Body of pancreas (tissue), 4 donors: ENCODE results near the gene RPGRIP1L. TPM values are rescaled to one million over a fixed set of nuclear protein-coding genes. Genes with fewer than 3 reads are reported as not detected.

Experiments used
- ATAC-seq: fragments of 150-250 bp; one replicate; pipeline ENCODE4 v1.9.1; 2016
- DNase-seq, 4 donors: peaks; one replicate each; pipeline ENCODE4 v3.0.0-alpha.2; 2019
- H3K27ac ChIP-seq, 4 donors: fragments of 200-600 bp; sonication (generic); 1 replicate in 3 of 4; 2 replicates in 1 of 4; pipeline versions ENCODE4 v1.5.1 to v1.6.1; 2016 to 2019; ENCODE audit warnings: mild to moderate bottlenecking in 1 of 4, mixed read lengths in 1 of 4, moderate library complexity in 1 of 4
- H3K27me3 ChIP-seq, 2 donors: fragments of 200-600 bp; sonication (generic); one replicate each; pipeline ENCODE4 v1.6.0; 2016; ENCODE audit warnings: mild to moderate bottlenecking in 1 of 2
- H3K36me3 ChIP-seq, 2 donors: fragments of 200-600 bp; sonication (generic); replicated peaks in 1 of 2; 2 replicates each; pipeline ENCODE4 v1.5.1; 2016; ENCODE audit warnings: low read depth in 2 of 2; ENCODE audit not compliant: insufficient read depth in 1 of 2
- H3K4me1 ChIP-seq: fragments of 200-600 bp; sonication (generic); one replicate; pipeline ENCODE4 v1.6.0; 2016
- H3K4me3 ChIP-seq, 2 donors: fragments of 200-600 bp; sonication (generic); 1 replicate in 1 of 2; 2 replicates in 1 of 2; pipeline ENCODE4 v1.5.1; 2016 to 2019
- H3K9me3 ChIP-seq, 3 donors: fragments of 200-600 bp; sonication (generic); 1 replicate in 2 of 3; 2 replicates in 1 of 3; pipeline ENCODE4 v1.5.1; 2016
- POLR2A ChIP-seq, 3 donors: fragments of 450-650 bp; IDR thresholded peaks; one replicate each; pipeline ENCODE4 v1.6.1; 2016; ENCODE audit warnings: antibody characterized with exemption in 3 of 3, mild to moderate bottlenecking in 2 of 3
- WGBS, 2 donors: methylation state at CpG; one replicate each; pipeline ENCODE4 v1.1.5; 2017; 5-methylcytosine and 5-hydroxymethylcytosine counted together
- intact Hi-C: fragments of 100-400 bp; cut with DNase I; formaldehyde crosslinking; loops from one replicate; pipeline ENCODE4 v1.15.1; 2023
- total RNA-seq, 2 donors: library from RNA; depleted of rRNA; stranded (reverse); fragments of >200 nt; gene quantifications; one replicate each; pipeline ENCODE4 v1.1.0, GENCODE V29; 2016
- TF ChIP-seq, protein P1 (sequence below), 7 experiments: fragments of 450-650 bp in 4 of 7; fragments of 200-600 bp in 3 of 7; sonication (generic) in 3 of 7; IDR thresholded peaks; one replicate each; pipeline ENCODE4 v1.5.1; 2016 to 2019; ENCODE audit warnings: antibody characterized with exemption in 7 of 7

The RPGRIP1L gene
- total RNA-seq, 2 donors from 2014 or later: 2.9 to 4.3 TPM

DNA sequence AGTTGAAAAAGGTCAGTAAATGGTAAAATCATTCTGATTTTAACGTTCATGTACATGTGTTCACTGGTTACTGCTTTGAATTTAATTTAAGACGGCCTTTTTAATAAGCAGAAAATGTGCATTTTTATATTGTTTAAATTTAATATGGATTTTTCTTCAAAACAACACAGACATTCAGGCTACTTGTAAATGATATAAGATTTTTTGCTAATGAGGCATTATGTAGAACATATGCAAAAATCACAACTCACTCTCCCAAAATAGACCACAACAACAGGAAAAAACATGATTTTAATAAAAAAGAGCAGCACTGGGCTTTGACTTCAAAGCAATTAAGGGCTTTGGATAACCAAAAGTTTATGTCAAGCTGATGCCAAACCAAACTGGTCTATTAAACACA is 22.3 kb downstream of the RPGRIP1L start:
- intact Hi-C loops: no loop called here
- H3K4me1 ChIP-seq: no peaks in the 10 kb centered on the region
- H3K9me3 ChIP-seq: no peaks in the 10 kb centered on the region
- H3K36me3 ChIP-seq: no peaks in the 10 kb centered on the region
- 62 to 80% methylated on average over 2 of the region's 2 CpGs for WGBS, 2 donors
- H3K4me3 ChIP-seq: no peak overlapping the region
- ATAC-seq (no peak), DNase-seq (no peak)
- no peaks in the 10 kb centered on the region for H3K27me3 ChIP-seq
- H3K27ac ChIP-seq: no peak overlapping the region
- no peak for TF ChIP-seq POLR2A (IDR thresholded peaks at IDR 0.05)
- TF ChIP-seq, protein P1, sequence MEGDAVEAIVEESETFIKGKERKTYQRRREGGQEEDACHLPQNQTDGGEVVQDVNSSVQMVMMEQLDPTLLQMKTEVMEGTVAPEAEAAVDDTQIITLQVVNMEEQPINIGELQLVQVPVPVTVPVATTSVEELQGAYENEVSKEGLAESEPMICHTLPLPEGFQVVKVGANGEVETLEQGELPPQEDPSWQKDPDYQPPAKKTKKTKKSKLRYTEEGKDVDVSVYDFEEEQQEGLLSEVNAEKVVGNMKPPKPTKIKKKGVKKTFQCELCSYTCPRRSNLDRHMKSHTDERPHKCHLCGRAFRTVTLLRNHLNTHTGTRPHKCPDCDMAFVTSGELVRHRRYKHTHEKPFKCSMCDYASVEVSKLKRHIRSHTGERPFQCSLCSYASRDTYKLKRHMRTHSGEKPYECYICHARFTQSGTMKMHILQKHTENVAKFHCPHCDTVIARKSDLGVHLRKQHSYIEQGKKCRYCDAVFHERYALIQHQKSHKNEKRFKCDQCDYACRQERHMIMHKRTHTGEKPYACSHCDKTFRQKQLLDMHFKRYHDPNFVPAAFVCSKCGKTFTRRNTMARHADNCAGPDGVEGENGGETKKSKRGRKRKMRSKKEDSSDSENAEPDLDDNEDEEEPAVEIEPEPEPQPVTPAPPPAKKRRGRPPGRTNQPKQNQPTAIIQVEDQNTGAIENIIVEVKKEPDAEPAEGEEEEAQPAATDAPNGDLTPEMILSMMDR (IDR thresholded peaks at IDR 0.05): no peak

DNA sequence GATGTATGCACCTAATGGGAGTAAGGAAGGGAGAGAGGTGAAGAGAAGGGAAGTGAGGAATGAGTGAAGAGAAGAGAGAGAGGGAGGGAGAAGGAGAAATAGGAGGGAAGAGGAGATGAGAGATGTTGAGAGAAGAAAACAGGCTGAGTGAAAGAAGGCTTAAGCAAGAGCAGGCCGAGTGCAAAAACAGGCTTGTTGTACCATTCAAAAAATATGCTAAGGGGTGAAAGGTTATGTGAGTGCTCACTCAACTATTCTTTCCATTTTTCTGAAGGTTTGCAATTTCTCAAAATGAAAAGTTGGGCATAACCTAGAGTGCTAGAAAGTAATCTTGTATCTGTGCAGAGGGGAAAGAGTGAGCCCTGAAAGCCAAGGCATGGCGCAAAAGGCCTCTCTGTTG is 22.9 kb downstream of the RPGRIP1L start:
- H3K4me3 ChIP-seq: no peak overlapping the region
- H3K36me3 ChIP-seq: no peaks in the 10 kb centered on the region
- DNase-seq: no peak
- no peak for ATAC-seq
- H3K9me3 ChIP-seq: no peaks in the 10 kb centered on the region
- TF ChIP-seq POLR2A (IDR thresholded peaks at IDR 0.05): no peak
- TF ChIP-seq, protein P1 (IDR thresholded peaks at IDR 0.05): no peak
- H3K4me1 ChIP-seq: no peaks in the 10 kb centered on the region
- 90 to 94% methylated on average over 2 of the region's 2 CpGs for WGBS, 2 donors
- no peak overlapping the region for H3K27ac ChIP-seq
- intact Hi-C loops: no loop called here
- H3K27me3 ChIP-seq: no peaks in the 10 kb centered on the region

DNA sequence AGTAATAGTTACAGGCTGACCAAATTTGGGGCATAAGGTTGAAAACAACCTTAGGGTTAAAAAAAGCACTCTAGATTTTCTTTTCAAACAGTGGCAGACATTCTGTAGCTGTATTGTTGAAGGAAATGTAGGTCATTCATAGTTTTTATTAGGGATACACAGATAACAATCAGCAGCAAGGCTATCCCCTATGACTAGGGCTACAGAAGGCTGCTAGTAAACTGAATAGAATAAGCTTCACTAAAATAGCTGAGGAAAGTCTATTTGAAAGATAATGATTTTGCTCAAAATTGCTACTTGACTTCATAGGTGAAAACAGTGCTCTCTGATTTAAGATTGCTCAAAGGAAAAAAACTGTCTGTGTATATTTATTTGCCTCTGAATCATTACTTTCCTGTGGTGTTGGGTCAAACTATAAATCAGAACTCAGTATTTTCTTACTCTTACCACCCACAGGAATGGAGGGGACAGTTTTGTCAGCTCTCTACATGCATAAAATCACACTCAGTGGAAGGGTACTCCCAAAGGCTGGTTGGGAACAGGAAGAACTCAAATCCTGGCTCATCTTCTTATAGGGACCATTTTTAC is 24.8 kb downstream of the RPGRIP1L start:
- no peak for DNase-seq
- H3K36me3 ChIP-seq: no peaks in the 10 kb centered on the region
- intact Hi-C loops: no loop called here

DNA sequence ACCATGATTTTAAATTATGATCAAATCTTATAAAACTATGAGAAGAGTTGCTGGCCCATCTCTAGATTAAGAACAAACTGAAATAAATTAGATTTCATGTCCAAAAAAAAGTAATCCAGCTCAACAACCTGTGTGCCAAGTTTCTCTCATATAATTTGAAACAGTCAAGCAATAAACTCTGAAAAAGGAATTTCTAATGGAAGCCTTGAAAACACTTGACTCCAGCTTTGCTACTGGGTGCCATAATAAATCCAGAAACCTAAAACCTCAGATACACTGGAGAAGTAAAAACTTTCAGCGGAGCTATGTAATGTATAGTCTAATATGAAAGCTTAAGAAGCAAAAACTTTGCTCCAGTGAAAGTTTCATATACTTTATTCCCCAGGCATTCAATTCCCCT is 25.5 kb downstream of the RPGRIP1L start:
- Histone ChIP-seq H3K27ac (no peak overlapping the region), H3K27me3 (no peaks in the 10 kb centered on the region), H3K36me3 (no peaks in the 10 kb centered on the region), H3K4me3 (no peak overlapping the region), H3K9me3 (no peaks in the 10 kb centered on the region), H3K4me1 (no peaks in the 10 kb centered on the region)
- TF ChIP-seq, protein P1 (IDR thresholded peaks at IDR 0.05): no peak
- no peak for TF ChIP-seq POLR2A (IDR thresholded peaks at IDR 0.05)
- intact Hi-C loops: no loop called here
- no peak for ATAC-seq
- no peak for DNase-seq
- 100% methylated on average over 1 of the region's 1 CpG for WGBS, 2 donors

More for the DNA sequence above, 24.8 kb downstream of the RPGRIP1L start:
- no peak for TF ChIP-seq POLR2A (IDR thresholded peaks at IDR 0.05)
- TF ChIP-seq, protein P1 (IDR thresholded peaks at IDR 0.05): no peak
- Histone ChIP-seq H3K27ac (no peak overlapping the region), H3K27me3 (no peaks in the 10 kb centered on the region), H3K4me1 (no peaks in the 10 kb centered on the region), H3K4me3 (no peak overlapping the region), H3K9me3 (no peaks in the 10 kb centered on the region)
- ATAC-seq: no peak

DNA sequence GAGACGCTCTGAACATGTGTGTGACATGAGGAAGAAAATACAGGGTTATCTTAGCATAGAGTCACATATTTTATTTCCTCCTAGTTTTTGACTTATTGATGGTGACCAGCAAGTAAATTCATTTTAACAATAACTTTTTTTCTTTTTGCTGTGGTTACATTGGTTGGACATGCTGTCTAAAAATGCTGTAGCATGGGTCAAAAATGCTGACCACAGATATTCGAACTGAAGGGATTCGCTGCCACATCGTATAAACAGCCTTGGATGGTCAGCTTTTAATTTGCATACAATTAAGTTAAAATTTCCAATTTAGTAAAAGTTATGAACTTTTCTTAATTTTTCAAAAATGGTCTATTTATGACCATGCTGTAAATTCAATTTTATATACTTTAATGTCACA is 30.5 kb downstream of the RPGRIP1L start:
- no peaks in the 10 kb centered on the region for H3K9me3 ChIP-seq
- no peak overlapping the region for H3K27ac ChIP-seq
- 96 to 97% methylated on average over 4 of the region's 4 CpGs for WGBS, 2 donors
- TF ChIP-seq, protein P1 (IDR thresholded peaks at IDR 0.05): no peak
- no peak for TF ChIP-seq POLR2A (IDR thresholded peaks at IDR 0.05)
- no peaks in the 10 kb centered on the region for H3K27me3 ChIP-seq
- no peak overlapping the region for H3K4me3 ChIP-seq
- no peak for ATAC-seq
- intact Hi-C loops: no loop called here
- DNase-seq: no peak
- H3K36me3 ChIP-seq: no peaks in the 10 kb centered on the region
- no peaks in the 10 kb centered on the region for H3K4me1 ChIP-seq
